22Rv1 (cell line): Measurements from ENCODE around the gene FAM177B.

ENCODE experiments used
- ZFX ChIP-seq: fragments of 450-650 bp; IDR thresholded peaks from 2 replicates; pipeline ENCODE4 v1.6.1; 2017; ENCODE audit warnings: antibody characterized with exemption, borderline replicate concordance
- TF ChIP-seq, protein P1 (sequence below): fragments of 450-650 bp; IDR thresholded peaks from 2 replicates; pipeline ENCODE4 v1.5.1; 2017; ENCODE audit warnings: mild to moderate bottlenecking

- TF ChIP-seq, protein P1, sequence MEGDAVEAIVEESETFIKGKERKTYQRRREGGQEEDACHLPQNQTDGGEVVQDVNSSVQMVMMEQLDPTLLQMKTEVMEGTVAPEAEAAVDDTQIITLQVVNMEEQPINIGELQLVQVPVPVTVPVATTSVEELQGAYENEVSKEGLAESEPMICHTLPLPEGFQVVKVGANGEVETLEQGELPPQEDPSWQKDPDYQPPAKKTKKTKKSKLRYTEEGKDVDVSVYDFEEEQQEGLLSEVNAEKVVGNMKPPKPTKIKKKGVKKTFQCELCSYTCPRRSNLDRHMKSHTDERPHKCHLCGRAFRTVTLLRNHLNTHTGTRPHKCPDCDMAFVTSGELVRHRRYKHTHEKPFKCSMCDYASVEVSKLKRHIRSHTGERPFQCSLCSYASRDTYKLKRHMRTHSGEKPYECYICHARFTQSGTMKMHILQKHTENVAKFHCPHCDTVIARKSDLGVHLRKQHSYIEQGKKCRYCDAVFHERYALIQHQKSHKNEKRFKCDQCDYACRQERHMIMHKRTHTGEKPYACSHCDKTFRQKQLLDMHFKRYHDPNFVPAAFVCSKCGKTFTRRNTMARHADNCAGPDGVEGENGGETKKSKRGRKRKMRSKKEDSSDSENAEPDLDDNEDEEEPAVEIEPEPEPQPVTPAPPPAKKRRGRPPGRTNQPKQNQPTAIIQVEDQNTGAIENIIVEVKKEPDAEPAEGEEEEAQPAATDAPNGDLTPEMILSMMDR: no peak
- no peak for TF ChIP-seq ZFX
Observed at GRCh38 chr1:222702210-222702609, 34.8 kb upstream of the FAM177B start.
